NCI-H69 (cell line): Measurements from ENCODE around the gene BANP.
"Not testable (repeated sequence)": the region's sequence is repeated elsewhere in the genome, so short reads cannot be mapped to it uniquely, and the experiment has no call there.

Experiments used
- DNase-seq: peaks from one replicate; lab custom pipeline; 2025; lab: John Stamatoyannopoulos, UW

Gene BANP

GRCh38 chr16:88088611-88089010 is 137.4 kb downstream of the BANP start:
- not testable (repeated sequence) for DNase-seq

GRCh38 chr16:88089071-88089470 is 137.8 kb downstream of the BANP start:
- not testable (repeated sequence) for DNase-seq

GRCh38 chr16:88089632-88090376 is 138.6 kb downstream of the BANP start:
- not testable (repeated sequence) for DNase-seq

- DNase-seq: not testable (repeated sequence)
Measured at GRCh38 chr16:88090377-88091175, 139.3 kb downstream of the BANP start.

GRCh38 chr16:88091221-88091971 is 140.2 kb downstream of the BANP start:
- not testable (repeated sequence) for DNase-seq

- DNase-seq: not testable (repeated sequence)
Measured at GRCh38 chr16:88091972-88092302, 140.7 kb downstream of the BANP start.

- peak; percentile 1 for DNase-seq
Measured at GRCh38 chr16:88092791-88093555, 141.7 kb downstream of the BANP start.

- DNase-seq: not testable (repeated sequence)
Measured at GRCh38 chr16:88093556-88094252, 142.5 kb downstream of the BANP start.

- not testable (repeated sequence) for DNase-seq
Measured at GRCh38 chr16:88094253-88094575, 143.0 kb downstream of the BANP start.

GRCh38 chr16:88094900-88095299 is 143.7 kb downstream of the BANP start:
- DNase-seq: not testable (repeated sequence)

GRCh38 chr16:88096659-88097058 is 145.4 kb downstream of the BANP start:
- DNase-seq: not testable (repeated sequence)

GRCh38 chr16:88098731-88099562 is 147.7 kb downstream of the BANP start:
- DNase-seq: not testable (repeated sequence)

- no peak for DNase-seq
Measured at GRCh38 chr16:88099563-88099890, 148.3 kb downstream of the BANP start.

- DNase-seq: not testable (repeated sequence)
Measured at GRCh38 chr16:88099956-88100355, 148.7 kb downstream of the BANP start.

GRCh38 chr16:88100801-88101622 is 149.8 kb downstream of the BANP start:
- DNase-seq: peak; percentile 45

- DNase-seq: not testable (repeated sequence)
Measured at GRCh38 chr16:88101623-88102105, 150.4 kb downstream of the BANP start.

GRCh38 chr16:88102597-88102996 is 151.4 kb downstream of the BANP start:
- DNase-seq: no peak

- DNase-seq: no peak
Measured at GRCh38 chr16:88103011-88103410, 151.8 kb downstream of the BANP start.

- no peak for DNase-seq
Measured at GRCh38 chr16:88103581-88104188, 152.5 kb downstream of the BANP start.
